GM21717 (cell line): ENCODE data around the gene CFAP61.
A peak's percentile ranks its signal among the peaks of the same experiment; 100 is the strongest.

ENCODE experiments used
- ATAC-seq: cut with Tn5 transposase; IDR thresholded peaks from one replicate; pipeline ENCODE4 v1.9.1; 2021; ENCODE audit warnings: mild to moderate bottlenecking, moderate library complexity; ENCODE audit not compliant: unreplicated experiment

The CFAP61 gene

DNA sequence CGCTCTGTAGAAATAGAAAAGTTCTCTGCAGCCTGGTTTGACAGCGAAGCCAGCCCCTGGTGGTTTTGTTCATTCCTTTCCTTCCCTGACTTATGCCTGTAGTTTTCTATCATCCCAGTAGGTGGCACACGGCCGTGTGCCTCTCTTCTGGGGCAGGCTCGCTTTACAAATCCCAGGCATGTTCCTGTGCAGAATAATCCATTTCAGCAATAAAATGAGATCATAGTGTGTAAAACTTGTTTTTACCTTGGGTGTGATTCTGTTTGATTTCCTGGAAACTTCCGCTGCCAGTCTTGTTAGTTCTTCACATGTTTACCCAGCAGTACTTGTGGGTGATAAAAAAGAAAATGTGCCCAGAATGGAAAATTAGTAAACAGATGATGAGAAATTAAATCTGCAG, 308.1 kb downstream of the CFAP61 start:
- peak; percentile 62 for ATAC-seq

GRCh38 chr20:20362774-20363433, 310.6 kb downstream of the CFAP61 start:
- ATAC-seq, result no peak

- no peak for ATAC-seq
Measured at GRCh38 chr20:20363434-20363798, 311.1 kb downstream of the CFAP61 start.

GRCh38 chr20:20363799-20364592, 311.7 kb downstream of the CFAP61 start:
- no peak for ATAC-seq

DNA sequence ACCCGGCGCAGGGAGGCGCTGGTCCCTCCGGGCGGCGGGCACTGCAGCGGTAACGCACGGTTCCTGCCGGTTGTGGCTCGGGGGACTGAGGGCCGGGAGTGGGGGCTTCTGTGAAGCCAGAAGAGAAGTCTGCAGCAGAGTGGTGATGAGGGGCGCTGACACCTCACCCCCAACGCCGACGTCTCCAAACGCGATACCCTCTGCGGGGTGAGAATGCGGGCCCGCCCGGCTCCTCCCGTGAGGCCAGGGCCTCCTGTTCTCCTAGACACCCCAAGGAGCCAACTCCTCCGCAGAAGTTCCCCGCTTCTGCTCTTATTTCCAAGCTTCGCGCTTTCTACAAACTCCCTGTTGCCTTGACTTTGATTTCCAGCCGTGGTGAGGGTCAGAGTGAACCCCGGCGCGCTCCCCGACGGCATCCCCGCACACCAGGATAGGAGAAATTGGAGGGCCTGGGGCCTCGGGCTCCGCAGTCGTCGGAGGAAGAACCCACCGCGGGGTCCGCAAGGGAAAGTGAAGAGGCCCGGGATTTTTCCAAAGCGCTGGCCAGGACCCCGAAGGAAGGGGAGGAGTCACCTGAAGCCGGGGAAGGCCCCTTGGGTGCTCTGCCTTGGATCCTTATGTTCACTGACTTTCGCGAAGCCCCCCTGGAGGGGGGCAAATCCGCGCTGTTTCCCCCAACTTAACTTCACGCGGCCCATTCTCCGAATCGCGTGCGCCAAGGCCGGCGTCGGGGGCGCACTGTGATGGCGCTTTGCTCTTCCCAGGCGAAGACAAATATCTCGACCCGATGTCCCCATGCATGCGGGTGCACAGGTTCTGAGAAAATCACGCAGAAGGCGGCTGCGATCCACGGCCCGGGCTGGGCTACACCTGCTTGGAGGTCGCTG, 312.5 kb downstream of the CFAP61 start:
- ATAC-seq, result no peak

DNA sequence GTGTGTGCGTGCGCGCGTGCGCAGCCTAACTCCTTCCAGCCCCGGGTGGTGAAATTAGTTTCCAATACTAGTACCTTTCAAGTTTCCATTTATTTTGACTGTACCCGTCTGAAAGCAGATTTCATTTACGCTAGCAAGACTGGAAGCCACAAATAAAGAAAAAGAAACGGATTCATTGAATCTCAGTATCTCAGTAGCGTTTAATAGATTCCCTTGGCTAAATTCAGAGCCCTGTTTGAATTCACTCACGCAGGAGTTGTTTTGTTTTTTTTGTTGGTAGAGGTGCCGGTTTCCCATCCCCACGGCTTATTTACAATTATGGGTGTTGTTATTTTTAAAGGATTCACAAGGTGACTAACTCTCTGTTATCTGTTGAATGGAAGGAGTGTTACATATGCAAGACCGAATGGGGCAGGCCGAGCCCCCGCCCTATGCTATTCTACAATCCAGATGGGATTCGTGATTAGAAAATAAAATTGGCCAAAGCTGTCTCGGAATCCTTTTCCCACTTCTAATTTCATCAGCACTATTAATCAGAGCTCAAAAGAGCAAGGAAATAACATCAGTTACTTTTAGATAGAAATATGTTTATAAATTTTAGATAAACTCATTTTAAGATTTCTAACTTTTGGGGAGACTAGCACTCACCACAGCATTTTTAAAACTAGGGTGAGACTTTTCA, 313.3 kb downstream of the CFAP61 start:
- ATAC-seq, result no peak

- ATAC-seq, result no peak
Measured at GRCh38 chr20:20366551-20366875, 314.2 kb downstream of the CFAP61 start.

DNA sequence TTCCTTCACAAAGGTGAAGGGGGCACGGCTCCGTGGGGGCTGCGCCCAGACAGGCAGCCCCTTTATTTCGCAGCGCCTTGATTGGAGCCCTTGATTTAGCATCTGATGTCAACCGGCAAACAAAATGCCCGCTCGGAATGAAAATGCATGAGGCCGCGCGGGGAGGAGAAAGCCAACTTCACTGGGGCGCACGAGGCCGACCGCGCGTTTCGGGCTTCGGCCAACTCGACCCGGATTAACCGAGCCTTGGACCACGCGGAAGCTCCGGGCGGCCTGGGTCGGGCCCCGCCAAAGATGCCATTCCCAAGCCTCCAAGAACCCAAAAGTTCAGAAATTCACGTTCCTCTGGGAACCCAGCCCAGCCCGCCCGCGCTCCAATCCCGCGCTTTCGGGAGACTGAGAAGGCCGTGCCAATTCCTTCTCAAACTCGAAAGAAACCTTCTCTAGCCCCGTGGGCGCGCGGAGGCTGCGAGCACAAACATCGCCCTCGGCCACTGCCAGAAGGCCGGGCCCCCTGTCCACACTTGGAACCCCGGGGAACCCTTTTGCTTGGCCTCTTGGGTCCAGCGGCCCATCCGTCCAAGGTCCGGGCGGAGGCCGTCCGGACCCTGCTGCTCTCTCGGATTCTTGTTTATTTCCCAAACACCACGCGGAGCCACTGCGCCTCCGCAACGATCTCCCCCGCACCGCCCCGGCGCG, 314.7 kb downstream of the CFAP61 start:
- no peak for ATAC-seq

DNA sequence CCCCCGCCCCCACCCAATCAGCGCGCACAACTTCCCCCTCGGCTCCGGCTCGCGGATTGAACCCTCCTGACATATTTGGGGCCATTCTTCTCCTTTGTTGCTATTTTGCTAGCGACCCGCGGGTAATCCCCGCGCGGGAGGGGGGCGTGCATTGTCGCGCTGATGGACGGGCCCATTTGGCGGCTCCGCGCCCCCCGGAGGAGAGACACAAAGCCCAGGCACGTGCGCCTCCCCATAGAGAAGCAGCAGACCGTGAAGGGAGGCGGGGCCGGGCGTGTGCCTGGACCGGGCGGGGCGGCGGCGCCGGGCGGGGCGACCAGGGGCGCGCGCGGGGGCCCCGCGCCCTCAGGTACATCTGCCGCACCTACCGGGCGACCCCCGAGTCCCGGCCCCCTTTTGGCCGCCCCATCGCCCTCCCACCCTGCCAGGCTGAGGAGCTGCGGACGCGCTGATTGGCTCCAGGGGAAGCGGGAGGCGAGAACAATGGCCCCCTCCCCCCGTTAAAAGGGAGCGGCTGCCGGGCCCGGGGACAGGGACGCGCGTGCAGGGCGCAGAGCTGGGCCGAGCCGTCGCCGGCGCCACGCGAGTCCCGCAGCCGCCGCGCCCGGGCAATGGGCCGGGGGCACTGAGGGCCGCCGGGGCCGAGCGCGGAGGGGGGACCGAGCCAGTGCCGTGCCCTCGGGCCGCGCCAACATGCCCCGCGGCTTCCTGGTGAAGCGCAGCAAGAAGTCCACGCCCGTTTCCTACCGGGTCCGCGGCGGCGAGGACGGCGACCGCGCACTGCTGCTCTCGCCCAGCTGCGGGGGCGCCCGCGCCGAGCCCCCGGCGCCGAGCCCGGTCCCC, 315.5 kb downstream of the CFAP61 start, which contains the start of gene INSM1:
TSS of gene INSM1 (plus strand) at position 530 of the 843 bp plus-strand sequence. CDS start at position 694, 164 bp downstream.
- no peak for ATAC-seq

DNA sequence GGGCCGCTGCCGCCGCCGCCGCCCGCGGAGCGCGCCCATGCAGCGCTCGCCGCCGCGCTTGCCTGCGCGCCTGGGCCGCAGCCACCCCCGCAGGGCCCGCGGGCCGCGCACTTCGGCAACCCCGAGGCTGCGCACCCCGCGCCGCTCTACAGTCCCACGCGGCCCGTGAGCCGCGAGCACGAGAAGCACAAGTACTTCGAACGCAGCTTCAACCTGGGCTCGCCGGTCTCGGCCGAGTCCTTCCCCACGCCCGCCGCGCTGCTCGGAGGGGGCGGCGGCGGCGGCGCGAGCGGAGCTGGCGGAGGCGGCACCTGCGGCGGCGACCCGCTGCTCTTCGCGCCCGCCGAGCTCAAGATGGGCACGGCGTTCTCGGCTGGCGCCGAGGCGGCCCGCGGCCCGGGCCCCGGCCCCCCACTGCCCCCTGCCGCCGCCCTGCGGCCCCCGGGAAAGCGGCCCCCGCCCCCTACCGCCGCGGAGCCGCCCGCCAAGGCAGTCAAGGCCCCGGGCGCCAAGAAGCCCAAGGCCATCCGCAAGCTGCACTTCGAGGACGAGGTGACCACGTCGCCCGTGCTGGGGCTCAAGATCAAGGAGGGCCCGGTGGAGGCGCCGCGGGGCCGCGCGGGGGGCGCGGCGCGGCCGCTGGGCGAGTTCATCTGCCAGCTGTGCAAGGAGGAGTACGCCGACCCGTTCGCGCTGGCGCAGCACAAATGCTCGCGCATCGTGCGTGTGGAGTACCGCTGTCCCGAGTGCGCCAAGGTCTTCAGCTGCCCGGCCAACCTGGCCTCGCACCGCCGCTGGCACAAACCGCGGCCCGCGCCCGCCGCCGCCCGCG, 316.3 kb downstream of the CFAP61 start:
- no peak for ATAC-seq

DNA sequence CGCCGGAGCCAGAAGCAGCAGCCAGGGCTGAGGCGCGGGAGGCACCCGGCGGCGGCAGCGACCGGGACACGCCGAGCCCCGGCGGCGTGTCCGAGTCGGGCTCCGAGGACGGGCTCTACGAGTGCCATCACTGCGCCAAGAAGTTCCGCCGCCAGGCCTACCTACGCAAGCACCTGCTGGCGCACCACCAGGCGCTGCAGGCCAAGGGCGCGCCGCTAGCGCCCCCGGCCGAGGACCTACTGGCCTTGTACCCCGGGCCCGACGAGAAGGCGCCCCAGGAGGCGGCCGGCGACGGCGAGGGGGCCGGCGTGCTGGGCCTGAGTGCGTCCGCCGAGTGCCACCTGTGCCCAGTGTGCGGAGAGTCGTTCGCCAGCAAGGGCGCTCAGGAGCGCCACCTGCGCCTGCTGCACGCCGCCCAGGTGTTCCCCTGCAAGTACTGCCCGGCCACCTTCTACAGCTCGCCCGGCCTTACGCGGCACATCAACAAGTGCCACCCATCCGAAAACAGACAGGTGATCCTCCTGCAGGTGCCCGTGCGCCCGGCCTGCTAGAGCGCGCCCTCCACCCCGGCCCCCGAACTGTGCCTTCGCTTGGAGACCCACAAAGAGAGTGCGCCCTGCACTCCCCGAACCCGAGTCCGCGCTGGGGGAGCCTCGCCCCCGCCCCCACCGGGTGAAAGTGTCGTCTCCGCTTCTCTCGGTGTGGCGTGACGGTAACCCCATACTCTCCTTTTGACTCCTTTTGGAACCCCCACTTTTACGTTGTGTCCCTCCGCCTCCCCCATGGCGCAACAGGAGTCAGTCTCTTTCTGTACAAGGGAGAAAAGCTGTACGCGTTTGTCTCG, 317.1 kb downstream of the CFAP61 start:
- no peak for ATAC-seq

- no peak for ATAC-seq
Measured at GRCh38 chr20:20370094-20370575, 317.8 kb downstream of the CFAP61 start.

DNA sequence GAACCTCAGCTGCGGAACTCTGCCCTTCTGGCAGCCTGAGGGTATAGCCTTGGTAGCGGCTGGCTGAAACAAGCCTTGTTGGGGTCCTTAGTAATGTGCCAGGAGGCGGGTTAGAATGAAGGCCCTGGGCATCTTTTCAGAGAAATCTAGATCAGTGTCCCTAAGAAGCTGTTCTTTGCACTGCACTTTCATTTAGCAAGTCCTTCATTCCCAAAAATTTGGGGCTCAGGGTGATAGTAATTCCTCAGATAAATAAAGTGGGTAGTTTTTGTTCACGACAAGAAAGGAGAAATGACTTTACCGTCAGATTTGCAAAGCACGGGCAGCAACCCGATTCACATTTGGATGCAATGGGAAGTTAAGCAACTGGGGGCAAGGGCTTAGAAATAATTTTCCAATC, 318.8 kb downstream of the CFAP61 start:
- ATAC-seq, result no peak

GRCh38 chr20:20371681-20372080, 319.3 kb downstream of the CFAP61 start:
- no peak for ATAC-seq

- ATAC-seq, result no peak
Measured at GRCh38 chr20:20373091-20373571, 320.8 kb downstream of the CFAP61 start.

GRCh38 chr20:20375862-20376261, 323.5 kb downstream of the CFAP61 start:
- ATAC-seq, result no peak

GRCh38 chr20:20386192-20386591, 333.9 kb downstream of the CFAP61 start:
- no peak for ATAC-seq
